Left renal pelvis (tissue), 4 donors: ENCODE results near the gene MYH9. TPM values are rescaled to one million over a fixed set of nuclear protein-coding genes. Genes with fewer than 3 reads are reported as not detected.

Source experiments
- DNase-seq, 4 donors: peaks; one replicate each; pipeline ENCODE4 v3.0.0-alpha.2; 2013; ENCODE audit warnings: low read depth in 4 of 4, low spot score in 3 of 4
- polyA plus RNA-seq, 4 donors: library from polyadenylated mRNA; unstranded; fragments of 120-200 nt; gene quantifications; one replicate each; pipeline ENCODE4 v1.2.1, GENCODE V29; 2013; ENCODE audit not compliant: insufficient read length in 4 of 4

Gene MYH9
- polyA plus RNA-seq, 4 donors = 131 to 293 (median 286) TPM

DNA sequence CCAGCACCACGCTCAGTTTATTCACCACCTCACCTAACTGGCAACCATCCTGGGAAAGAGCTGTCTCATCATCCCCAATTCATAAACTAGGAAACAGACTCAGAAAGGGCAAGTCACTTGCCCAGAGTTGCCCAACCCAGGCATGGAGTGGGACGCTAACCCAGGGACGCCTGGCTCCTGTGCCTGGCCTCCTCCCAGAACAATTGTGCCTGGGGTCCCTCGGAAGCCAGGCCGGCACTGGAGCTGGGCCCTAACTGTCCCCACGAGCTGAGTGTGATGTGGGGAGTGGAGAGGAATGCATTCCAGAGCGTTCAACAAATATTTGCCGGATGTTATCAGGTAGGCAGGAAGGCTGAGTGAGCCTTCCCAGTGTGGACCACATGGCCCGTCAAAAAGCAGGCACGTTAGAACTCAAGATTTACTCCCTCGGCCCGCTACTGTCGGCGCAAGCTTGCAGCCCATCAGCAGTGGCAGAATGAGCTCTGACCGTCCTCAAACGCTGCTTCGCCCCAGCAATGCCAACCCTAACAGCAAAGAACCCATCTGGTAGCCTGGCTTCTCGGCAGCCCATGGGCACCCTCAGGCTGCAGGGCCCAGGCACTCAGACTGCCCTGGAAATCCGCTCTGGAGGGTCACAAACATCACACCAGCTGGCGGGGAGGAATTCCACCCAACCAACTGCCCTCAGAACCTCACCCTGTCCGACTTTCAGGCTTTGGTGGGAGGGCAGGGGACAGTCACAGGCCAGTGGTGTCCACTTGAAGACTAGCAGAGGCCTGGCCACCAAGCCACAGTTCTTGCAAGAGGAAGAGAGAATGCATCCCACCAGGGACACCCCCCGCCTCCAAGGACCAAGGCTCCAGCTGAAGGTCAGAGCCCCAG, 35.6 kb downstream of the MYH9 start:
- no peak for DNase-seq

DNA sequence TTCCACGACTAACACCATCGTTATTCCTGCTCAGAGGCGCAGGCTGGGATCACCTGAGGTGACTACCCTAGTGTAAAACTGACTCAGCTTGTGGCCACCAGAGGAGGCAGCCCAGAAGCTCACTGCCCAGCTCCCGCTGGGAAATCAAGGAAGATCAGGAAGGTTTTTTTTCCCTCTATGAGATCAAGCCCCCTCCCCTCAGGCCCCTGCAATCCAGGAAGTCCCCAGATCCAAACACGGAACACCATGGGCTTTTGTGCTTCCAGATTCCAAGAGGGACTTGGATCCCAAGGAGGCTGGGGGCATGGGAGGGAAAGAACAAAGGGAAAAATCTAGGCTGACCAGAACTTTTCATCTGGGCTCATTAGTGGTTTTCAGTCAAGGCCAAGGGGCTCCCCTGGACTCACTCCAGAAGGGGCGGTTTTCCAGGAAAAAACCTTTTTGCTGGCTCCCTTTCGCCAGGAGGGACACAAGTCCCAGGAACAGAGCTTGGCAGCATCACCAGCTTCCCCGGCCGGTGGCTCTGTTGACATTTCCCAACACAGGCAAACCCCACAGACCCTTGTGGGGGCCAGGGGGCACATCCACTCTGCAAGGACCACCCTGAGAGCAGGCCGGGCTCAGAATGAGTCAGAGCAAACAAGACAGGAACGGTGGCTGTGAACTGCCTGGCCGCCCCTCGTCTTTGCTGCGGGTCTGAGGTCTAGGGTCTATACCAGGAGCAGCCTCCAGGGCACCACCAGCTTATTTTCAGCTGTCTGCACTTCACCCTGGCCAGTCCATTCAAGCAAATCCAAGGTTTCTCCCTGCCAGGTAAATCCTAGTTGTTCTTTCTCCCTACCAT, 36.8 kb downstream of the MYH9 start:
- DNase-seq = no peak

DNA sequence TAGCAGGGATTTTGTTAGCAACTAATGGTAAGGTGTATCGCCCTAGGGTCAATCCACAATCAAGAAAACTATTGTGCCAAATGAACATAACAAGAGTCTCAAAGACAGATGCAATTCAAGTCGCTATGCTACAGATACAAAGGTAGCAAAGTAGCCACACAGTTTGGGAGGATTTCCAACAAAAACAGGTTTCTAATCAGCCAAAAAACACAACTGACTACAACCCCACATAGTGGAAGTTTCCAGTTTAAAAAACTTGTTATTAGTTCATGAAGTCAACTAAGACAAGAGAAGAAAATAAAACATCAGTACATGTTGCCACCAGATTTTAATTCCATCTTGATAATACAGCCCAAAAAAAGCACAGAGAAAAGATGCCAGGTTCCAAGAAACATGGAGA, 38.0 kb downstream of the MYH9 start:
- no peak for DNase-seq

DNA sequence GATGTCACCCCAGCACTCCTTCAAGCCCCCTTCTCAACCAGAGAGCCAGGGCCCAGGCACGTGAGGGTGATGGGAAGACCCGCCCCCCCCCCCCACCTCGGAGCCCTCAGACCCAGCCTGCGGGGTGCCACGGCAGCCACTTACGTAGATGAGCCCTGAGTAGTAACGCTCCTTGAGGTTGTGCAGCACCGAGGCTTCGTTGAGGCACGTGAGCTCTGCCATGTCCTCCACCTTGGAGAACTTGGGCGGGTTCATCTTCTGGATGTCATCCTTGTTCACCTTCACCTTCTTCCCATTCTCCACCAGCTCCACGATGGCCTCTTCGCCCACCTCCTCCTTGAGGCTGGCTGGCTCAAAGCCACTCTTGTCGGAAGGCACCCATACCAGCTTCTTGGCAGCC, 39.0 kb downstream of the MYH9 start:
- no peak for DNase-seq

DNA sequence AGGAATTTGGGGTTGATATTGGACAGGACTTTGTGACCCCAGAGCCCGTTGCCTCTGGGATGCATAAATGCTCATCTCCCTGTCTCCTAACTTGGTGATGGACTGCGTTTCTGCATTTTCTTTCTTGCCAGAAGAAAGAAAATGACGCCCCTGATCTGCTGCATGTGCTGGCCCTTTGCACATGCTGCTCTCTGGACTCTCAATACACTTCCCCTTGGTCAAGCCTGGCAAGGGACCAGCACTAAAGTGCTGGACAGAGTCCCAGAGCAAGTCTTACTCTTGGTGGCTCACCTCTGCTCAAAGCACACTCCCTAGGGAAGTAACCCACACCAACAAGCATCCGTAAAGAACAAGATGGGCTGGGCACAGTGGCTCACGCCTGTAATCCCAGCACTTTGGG, 40.7 kb downstream of the MYH9 start:
- no peak for DNase-seq

DNA sequence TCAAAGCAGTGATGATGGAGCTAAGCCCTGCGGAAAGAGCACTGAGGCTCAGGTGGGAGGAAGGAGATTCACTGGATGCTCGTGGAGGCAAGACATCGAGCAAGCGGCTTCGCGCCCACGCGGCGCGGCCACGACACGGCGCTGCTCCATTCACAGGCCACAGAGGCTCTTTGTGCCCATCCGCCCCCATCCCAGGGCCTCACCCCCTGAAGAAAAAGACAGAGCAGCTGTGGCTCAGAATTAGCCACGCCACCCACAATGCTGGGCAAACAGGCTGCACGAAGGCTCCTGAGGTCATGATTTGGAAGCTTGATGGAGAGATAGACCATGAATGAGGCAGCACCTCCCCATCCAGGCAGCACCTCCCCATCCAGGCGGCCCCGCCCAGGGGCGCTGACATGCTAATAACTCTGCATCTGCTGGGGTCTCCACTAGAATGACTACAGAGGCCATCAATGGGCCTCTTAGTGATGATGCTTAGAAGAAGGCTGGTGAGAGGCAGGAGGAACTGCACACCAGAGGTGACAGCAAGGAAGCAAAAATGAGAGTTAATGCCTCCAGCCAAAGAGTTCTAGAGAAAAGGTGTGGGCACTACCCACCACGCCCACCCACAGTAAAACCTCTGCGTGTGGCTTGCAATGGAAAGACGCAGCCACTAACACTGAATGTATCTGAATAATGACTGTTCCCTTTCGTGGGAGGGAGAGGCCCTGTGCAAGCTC, 43.5 kb downstream of the MYH9 start:
- DNase-seq = no peak

DNA sequence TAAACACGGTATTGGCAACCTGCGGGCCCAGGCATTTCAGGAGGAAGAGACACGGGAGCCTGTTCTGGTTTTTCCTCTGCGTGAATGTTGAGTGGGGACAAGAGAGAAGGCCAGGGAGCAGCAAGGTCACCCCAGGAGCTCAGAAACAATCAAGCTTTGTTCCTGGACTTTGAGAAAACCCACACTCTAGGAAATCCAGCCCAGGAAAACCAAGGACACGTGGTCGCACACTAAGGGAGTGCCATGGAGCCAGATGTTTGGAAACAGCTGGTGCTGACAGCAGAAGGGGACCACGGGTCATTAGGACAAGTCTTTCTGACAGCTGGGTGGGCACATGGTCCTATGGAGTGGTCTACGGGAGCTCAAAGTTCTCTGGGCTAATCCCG, 44.1 kb downstream of the MYH9 start:
- DNase-seq = no peak

DNA sequence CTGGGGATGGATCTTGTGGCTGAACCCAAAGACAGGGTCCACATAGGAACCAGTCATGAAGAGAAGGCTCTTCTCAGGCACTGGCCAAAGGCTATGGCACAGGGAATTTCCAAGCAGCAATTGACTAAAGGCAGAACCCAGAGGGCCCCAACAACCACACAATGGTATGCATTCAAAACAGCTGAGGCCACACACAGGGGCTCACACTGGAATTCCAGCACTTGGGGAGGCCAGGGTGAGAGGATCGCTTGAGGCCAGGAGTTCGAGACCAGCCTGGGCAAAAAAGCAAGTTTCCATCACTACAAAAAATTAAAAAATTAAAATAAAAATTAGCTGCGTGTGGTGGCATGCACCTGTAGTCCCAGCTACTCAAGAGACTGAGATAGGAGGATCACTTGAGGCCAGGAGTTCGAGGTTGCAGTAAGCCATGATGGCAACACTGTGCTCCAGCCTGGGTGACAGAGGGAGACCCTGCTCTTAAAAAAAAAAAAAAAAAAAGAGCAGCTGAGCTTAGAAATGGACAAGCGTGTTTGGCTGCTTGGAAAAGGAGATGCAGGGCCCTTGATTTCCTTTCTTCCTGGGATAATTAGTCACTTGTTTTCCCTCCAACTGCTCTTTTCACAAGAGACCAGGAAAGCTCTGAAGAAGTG, 44.6 kb downstream of the MYH9 start:
- DNase-seq = no peak

DNA sequence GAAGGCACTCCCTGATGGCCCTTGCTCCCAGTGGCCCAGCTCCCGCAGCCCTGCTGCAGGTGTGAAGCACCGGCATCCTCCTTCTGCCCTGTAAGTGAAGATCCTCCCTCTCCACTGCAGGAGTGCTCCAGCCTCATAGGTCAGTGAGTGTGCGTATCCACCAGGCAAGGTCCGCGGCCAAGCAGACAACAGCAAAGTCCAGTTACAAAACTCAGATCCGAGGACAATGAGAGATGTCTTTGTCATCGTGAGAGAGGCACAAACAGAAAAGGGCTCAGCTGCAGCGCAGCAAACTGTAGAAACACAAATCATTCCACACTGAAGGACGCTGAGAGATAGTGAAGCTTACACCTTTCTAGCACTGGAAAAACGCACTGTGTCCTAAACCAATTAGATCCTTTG, 46.1 kb downstream of the MYH9 start:
- no peak for DNase-seq

DNA sequence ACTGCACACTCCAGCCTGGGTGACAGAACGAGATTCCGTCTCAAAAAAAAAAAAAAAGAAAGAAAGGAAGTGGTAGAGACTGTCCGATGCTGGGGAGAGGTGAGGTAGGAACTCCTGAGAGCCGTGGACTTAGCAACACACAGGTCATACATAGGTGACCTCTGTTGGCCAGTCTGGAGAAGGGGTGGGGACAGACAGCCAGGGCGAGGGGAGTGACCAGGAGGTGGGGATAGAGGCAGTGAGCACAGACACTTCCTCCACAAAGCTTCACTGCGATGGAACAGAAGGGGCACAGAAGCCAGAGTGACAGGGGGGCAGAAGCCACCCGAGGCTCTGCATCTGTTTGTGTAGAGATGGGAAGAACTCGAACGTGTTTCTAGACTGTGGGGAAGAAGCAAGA, 47.1 kb downstream of the MYH9 start:
- no peak for DNase-seq

DNA sequence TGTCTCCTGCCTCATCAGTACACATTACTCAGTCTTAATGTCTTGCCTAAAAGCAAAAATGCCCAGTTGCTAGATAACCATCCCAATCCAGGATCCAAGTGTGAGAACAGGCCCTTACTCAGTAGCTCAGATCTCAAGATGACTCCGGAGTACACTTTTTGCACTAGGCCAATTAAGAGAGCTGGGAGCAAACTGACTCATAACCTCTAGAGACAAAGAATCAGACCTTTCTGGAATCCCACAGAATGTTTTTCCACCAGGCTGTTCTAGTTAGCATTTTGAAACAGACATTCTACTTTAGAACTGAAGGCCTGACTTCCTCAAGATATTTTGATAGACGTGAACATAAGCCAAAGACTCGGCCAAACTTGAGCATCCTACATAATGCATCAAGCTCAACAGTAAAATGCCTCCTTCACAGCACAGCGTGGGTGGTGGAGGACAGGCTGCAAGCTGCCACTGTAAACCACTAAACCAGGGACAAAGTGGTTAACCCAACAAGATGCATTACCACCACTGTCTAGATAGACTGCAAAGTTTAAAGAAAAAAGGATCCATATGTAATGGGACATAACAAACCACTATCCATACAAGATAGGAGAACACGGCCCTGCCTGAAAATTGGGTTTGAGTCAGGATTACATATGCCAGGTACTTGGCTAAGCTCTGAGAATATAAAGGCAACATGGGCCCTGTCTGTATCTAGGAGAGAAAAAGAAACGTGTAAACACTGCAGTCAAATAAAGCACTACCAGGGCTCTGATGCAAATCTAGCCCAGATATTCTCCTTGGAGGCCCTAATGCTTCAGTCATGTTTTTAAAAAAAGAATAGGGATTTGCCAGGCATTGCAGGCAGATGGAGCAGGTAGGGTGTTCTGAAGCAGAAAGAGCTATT, 48.3 kb downstream of the MYH9 start:
- no peak for DNase-seq

DNA sequence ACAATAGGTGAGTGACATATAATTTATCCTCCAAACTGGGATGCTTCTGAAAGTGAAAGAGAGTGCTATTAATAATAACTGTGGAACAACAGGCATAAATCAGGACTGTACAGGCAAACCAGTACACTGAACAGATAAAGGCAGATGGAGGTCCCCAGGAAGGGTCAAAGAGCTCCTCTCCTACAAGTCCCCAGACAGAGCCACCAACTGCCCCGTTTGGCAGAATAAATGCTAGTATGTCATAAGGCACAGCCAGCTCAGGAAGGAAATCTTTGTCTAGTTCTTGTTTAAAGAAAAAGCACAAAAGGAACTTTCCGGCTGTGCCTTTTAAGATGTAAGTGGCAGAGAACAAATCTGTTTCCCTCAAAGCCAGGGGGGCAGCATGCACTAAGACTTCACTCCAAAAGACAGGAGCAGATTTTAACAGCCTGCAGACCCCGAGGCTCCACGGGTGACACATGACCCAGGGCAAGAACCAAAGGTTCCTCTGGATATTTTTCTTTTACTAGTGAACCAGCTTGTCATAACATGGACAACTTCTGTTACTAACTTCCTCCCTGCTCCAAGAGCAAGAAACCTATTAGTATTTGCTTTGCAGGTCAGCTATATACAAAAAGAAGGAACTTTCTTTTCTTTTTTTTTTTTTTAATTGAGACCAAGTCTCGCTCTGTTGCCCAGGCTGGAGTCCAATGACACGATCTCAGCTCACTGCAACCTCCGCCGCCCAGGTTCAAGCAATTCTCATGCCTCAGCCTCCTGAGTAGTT, 50.2 kb downstream of the MYH9 start:
- DNase-seq = no peak

DNA sequence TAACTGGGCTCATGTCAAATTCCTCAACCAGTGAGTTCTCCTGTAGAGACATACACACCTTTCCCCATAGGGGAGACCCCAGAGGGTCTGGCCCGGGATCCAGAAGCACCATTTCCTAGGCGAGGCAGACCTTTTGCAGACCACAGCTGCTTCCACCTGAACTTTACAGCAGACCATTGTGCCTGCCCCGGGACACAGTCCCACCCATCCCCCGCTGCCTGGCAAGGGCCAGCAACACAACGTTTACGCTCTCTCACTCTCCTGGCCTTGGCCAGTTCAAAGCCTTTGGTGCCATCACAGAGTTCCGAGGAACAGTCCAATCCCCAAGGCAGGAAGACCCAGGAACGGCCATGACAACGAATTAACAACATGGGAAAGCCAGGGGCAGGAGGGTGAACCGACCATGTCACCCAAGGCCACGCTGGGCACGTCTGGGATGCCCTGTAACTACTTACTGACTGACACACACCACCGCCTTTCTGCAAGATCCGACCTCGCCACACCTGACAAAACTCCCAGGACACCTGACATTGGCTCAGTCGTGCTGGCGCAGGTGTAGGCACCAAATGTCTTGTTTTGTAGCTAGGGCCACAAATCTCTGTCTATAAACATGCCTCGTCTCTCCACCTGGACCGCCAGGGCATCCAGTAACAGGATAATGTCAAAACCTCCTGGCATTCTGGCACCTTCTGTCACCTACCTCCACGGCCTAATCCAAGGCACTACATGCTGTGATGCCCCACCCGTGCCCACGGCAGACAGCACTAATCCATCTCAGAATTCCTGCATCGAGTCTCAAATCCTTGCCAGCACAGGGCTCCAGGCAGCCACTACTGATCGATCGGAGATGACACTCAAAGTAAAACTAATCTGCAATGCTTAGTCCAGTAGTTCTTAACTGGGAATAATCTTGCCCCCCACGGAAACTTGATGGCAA, 51.3 kb downstream of the MYH9 start:
- DNase-seq = no peak

DNA sequence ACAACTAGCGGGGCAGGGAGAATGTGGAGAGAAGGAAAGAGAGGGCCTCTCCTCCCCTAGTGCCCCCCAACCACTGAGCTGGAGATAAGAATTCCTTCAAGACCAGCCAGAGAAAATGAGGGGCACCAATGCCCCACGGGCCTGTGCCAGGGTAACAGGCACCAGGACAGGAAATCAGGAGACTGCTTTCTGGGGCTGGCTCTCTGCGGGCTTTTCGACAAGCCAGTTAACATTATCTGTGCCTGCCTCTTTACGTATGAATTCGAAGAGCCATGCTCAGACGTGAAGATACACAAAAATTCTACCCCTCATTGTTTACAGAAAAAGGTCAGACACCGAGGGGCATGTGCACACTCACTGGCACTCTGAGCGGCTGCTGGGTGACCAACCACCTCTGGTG, 52.1 kb downstream of the MYH9 start:
- DNase-seq = no peak

DNA sequence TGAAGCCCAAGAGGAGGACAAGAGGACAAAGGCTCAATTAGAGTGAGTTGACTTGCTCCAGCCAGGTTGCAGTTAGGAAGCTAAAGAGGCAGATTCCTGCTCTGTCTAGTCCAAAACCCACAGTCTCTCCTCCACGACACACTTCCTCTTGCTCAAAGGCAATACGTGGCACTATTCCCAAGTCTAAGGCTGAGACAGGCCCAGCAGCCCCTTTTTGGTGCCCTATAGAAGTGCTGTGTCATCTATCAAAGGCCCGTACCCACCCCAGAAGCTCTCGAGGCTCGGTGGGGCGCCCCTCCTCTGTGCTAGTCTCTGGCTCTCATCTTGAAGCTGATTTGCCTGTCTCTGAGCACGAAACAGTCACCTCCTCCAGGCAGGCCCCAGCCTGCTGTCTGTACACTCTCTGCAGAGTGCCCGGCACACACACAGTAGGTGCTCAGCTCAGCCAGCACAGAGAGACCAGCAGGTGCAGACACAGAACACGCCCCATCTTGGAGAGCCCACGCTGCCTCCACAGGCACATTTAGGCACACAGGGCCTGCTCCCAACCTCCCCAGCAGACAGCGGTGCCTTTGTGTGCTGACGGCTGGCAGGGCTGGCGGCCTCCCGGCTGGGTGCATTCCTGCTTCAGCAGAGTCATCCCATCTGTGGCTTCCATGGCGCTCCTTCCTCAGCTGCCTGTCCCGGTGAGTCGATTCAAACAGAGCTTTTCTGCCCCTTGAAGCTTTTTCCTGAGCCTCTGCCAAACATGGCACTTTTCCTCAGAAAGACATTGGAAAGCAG, 52.8 kb downstream of the MYH9 start:
- no peak for DNase-seq

DNA sequence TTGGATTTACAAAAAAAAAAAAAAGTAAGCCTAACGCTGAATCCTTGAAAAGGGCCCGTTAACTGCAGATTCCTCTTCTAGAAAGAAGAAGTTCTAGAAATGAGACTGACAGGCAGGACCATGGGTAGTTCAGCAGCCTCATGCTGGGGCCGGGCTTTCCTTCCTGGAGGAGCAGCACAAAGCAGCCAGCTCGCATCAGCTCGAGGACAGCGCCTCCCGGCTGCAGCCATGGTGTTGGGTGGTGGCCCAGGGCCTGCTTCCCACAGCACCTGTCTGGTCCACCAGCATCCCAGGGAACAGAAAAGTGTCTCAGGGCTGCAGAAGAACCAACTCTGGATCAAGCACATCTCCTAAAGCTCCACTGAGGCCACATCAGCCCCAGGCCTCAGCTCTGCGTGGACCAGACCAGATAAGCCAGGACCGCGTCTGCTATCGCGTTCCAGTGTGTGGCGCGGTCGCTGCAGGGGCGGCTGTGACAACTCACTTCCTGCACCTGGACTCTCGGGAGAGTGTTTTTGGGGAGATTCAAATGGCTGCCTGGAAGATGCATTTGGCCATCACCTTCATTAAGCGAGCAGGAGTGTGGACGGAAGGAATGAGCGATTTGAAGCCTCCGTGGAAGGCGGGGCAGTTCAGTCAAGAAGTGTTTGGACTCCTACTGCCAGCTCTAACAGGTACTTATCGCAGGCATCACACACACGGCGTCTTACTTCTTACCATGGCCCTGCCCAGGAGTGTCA, 53.5 kb downstream of the MYH9 start:
- no peak for DNase-seq
